LNCaP clone FGC (cell line): ENCODE data around the gene BCL2L1.

Source experiments
- DNase-seq: peaks from one replicate; pipeline ENCODE4 v3.0.0-alpha.2; 2011; ENCODE audit warnings: low read depth
- H3K4me3 ChIP-seq: 2 replicates; pipeline ENCODE4 v1.5.1; 2011; ENCODE audit warnings: mild to moderate bottlenecking, low read depth, low read length, control low read depth
- CTCF ChIP-seq: IDR thresholded peaks from 2 replicates; pipeline ENCODE4 v1.5.1; 2012; ENCODE audit warnings: mild to moderate bottlenecking; ENCODE audit not compliant: control insufficient read depth, insufficient read depth; ENCODE audit errors: extremely low read depth

Gene BCL2L1

GRCh38 chr20:31746068-31746878 is 23.6 kb upstream of the BCL2L1 start:
- H3K4me3 ChIP-seq: no peak overlapping the region
- TF ChIP-seq CTCF: no peak
- DNase-seq: no peak

GRCh38 chr20:31740656-31741323 is 18.1 kb upstream of the BCL2L1 start:
- no peak for TF ChIP-seq CTCF
- no peak for DNase-seq
- H3K4me3 ChIP-seq: peak overlapping the region; percentile 82

DNA sequence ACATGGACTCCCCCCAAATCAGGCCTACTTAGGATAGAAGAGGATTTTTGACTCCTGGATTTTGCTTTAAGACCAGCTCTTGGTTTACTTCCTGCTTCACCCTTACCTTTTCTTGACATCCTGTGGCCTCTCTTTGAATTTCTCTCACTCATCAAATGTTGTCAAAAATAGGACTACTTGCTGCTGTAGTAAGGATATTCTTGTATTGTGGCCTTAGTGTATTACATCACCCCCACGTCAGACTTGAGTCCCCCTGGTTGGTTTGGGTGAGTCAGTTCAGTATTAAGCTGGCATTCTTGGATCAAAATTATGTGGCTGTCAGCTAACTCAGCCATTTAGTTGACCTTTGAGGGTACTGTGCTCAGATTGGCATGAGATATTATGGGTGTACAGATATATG is 17.5 kb upstream of the BCL2L1 start:
- DNase-seq: no peak
- no peak for TF ChIP-seq CTCF
- H3K4me3 ChIP-seq: peak overlapping the region; percentile 82

GRCh38 chr20:31739550-31739977 is 16.9 kb upstream of the BCL2L1 start:
- no peak for DNase-seq
- H3K4me3 ChIP-seq: peak overlapping the region; percentile 82
- no peak for TF ChIP-seq CTCF

GRCh38 chr20:31738729-31739549 is 16.3 kb upstream of the BCL2L1 start, which contains the start of gene TPX2:
TSS of gene TPX2 (plus strand) at chr20:31739290. CDS start at chr20:31757477, 18,187 bp downstream.
- peak within 1 kb of the TSS; percentile 82 for H3K4me3 ChIP-seq
- peak; percentile 94 for DNase-seq
- 0 out of 2 replicates have a peak, but pooled peaks have one; percentile 19 for TF ChIP-seq CTCF

DNA sequence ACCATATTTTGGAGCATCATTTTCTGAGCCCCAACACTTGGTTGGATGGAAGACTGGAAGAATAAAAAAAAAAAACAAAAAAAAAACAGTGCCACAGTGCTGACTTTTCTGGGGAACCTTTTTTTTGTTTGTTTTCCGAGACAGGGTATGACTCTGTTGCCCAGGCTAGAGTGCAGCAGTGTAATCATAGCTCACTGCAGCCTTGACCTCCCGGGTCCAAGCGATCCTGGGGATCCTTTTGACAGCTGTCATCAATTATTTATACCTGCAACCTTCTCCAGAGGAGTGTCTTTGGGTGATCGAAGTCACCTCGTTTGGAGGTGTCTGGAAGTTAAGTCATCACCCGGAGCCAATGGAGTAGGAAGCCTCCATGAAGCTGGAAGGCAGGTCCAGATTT is 8.7 kb upstream of the BCL2L1 start:
- no peak for TF ChIP-seq CTCF
- DNase-seq: no peak
- H3K4me3 ChIP-seq: no peak overlapping the region
